PC-9 (cell line): Measurements from ENCODE around the gene DRAXIN. TPM values are rescaled to one million over a fixed set of nuclear protein-coding genes. Genes with fewer than 3 reads are reported as not detected.

Source experiments
- BruUV-seq: library from RNA; stranded (reverse); fragments of 400-500 nt; replicated peaks from 2 replicates; lab custom pipeline; 2021; lab: Mats Ljungman, UMichigan
- CTCF ChIA-PET: fragments of 300-600 bp; sonication (Branson Sonifier 250); formaldehyde crosslinking; loops from one replicate; lab custom pipeline; 2022; ENCODE audit warnings: antibody characterized with exemption; lab: Charles Lee
- POLR2A ChIA-PET: fragments of 300-600 bp; sonication (Branson Sonifier 250); formaldehyde crosslinking; loops from one replicate; lab custom pipeline; 2022; ENCODE audit warnings: antibody characterized with exemption; ENCODE audit not compliant: unreplicated experiment; lab: Charles Lee
- DNase-seq, 2 experiments: peaks; one replicate each; pipeline versions ENCODE4 v3.0.0 to v3.0.0-alpha.2; 2015 to 2022; ENCODE audit warnings: mixed read lengths in 1 of 2
- H2AFZ ChIP-seq: fragments of 200-600 bp; sonication (generic); 2 replicates; pipeline ENCODE4 v1.8.1; 2017; ENCODE audit warnings: antibody characterized with exemption
- H3F3A ChIP-seq: fragments of 200-600 bp; sonication (generic); 2 replicates; pipeline ENCODE4 v1.8.1; 2017; ENCODE audit warnings: antibody characterized with exemption, mild to moderate bottlenecking, low read depth; ENCODE audit not compliant: insufficient read depth
- H3K27ac ChIP-seq: fragments of 200-600 bp; sonication (generic); 2 replicates; pipeline ENCODE4 v1.6.1; 2016; ENCODE audit warnings: mixed run types
- H3K27me3 ChIP-seq: fragments of 200-600 bp; sonication (generic); 2 replicates; pipeline ENCODE4 v1.6.1; 2016; ENCODE audit warnings: low read depth, mixed run types; ENCODE audit not compliant: insufficient read depth
- H3K36me3 ChIP-seq: fragments of 200-600 bp; sonication (generic); 2 replicates; pipeline ENCODE4 v1.6.1; 2016; ENCODE audit warnings: low read depth, mixed run types
- H3K4me1 ChIP-seq: fragments of 200-600 bp; sonication (generic); replicated peaks from 2 replicates; pipeline ENCODE4 v1.6.1; 2016; ENCODE audit warnings: mixed run types; ENCODE audit not compliant: insufficient read depth
- H3K4me2 ChIP-seq: fragments of 200-600 bp; sonication (generic); 2 replicates; pipeline ENCODE4 v1.6.1; 2017; ENCODE audit warnings: mixed run types
- H3K4me3 ChIP-seq: fragments of 200-600 bp; sonication (generic); 2 replicates; pipeline ENCODE4 v1.6.1; 2016; ENCODE audit warnings: mixed run types
- H3K79me2 ChIP-seq: fragments of 200-600 bp; sonication (generic); 2 replicates; pipeline ENCODE4 v1.6.1; 2017; ENCODE audit warnings: low read depth, mixed run types
- H3K9me2 ChIP-seq: fragments of 200-600 bp; sonication (generic); 2 replicates; pipeline ENCODE4 v1.8.1; 2017; ENCODE audit warnings: mild to moderate bottlenecking; ENCODE audit not compliant: insufficient read depth
- H3K9me3 ChIP-seq: fragments of 200-600 bp; sonication (generic); 2 replicates; pipeline ENCODE4 v1.8.1; 2016; ENCODE audit warnings: low read depth; ENCODE audit not compliant: insufficient read depth
- H4K20me1 ChIP-seq: fragments of 200-600 bp; sonication (generic); 2 replicates; pipeline ENCODE4 v1.8.1; 2017; ENCODE audit not compliant: insufficient read depth
- CTCF ChIP-seq: fragments of 200-600 bp; sonication (generic); conservative IDR thresholded peaks from 2 replicates; pipeline ENCODE4 v1.6.1; 2017; ENCODE audit warnings: mixed run types, antibody characterized with exemption, mild to moderate bottlenecking, moderate library complexity
- EZH2 ChIP-seq: fragments of 200-600 bp; sonication (generic); IDR thresholded peaks from 2 replicates; pipeline ENCODE4 v1.8.0; 2017; ENCODE audit warnings: antibody characterized with exemption, low read depth
- intact Hi-C: fragments of 100-400 bp; cut with micrococcal nuclease; formaldehyde crosslinking; loops from one replicate; pipeline ENCODE4 v1.10.0; 2022; ENCODE audit not compliant: unreplicated experiment
- total RNA-seq: library from RNA; stranded (reverse); gene quantifications from 2 replicates; pipeline ENCODE4 v1.2.3, GENCODE V29; 2021

The DRAXIN gene
- total RNA-seq, 1 experiment from 2014 or later: not detected

- Histone ChIP-seq H3K9me3 (no peaks in the 10 kb centered on the region), H3K4me1 (no peaks in the 10 kb centered on the region; the same call in 1 of the 2 replicates), H3K79me2 (no peaks in the 10 kb centered on the region), H3K9me2 (no peaks in the 10 kb centered on the region), H3K4me3 (peak within 1 kb of the TSS; percentile 61), H3K27ac (peak within 1 kb of the TSS; percentile 60), H4K20me1 (no peaks in the 10 kb centered on the region), H3K4me2 (peak within 1 kb of the TSS; percentile 77), H3K27me3 (no peaks in the 10 kb centered on the region), H3K36me3 (no peaks in the 10 kb centered on the region), H2AFZ (peak within 1 kb of the TSS; percentile 69; the same call in 1 of the 2 replicates), H3F3A (peaks cover 14% of the 10 kb centered on the region; the same call in 1 of the 2 replicates)
- POLR2A ChIA-PET: interaction anchor here (0.5 to 0.6 kb wide), 2 partner anchors 138 to 254 kb away, joined by 3 read pairs; no protein-coding TSS in a partner anchor
- CTCF ChIA-PET: interaction anchor here (0.7 to 1.9 kb wide), 2 partner anchors 10 to 71 kb away, joined by 3 to 16 read pairs; partner anchors contain the start of gene FBXO6
- DNase-seq: peak in 1 of 2 experiments; percentile 69
- BruUV-seq: no TSS peak
- intact Hi-C loops: no loop called here
- no peak for TF ChIP-seq CTCF
- TF ChIP-seq EZH2: no peak
Observed at GRCh38 chr1:11654137-11654938, 37.2 kb upstream of the DRAXIN start, which contains the start of the genes FBXO2 and FBXO44. TSS of gene FBXO2 (minus strand) at chr1:11654429. CDS start at chr1:11654340, 89 bp downstream. TSS of gene FBXO44 (plus strand) at chr1:11654877. CDS start at chr1:11655836, 959 bp downstream.

GRCh38 chr1:11654939-11655808 is 36.3 kb upstream of the DRAXIN start:
- Histone ChIP-seq H3K4me2 (peak overlapping the region; percentile 72), H3F3A (peaks cover 14% of the 10 kb centered on the region; the same call in 1 of the 2 replicates), H3K4me3 (peak overlapping the region; percentile 49), H3K9me2 (no peaks in the 10 kb centered on the region), H3K27ac (no peak overlapping the region), H2AFZ (no peak overlapping the region), H3K36me3 (no peaks in the 10 kb centered on the region), H3K79me2 (no peaks in the 10 kb centered on the region), H3K4me1 (no peaks in the 10 kb centered on the region; the same call in 1 of the 2 replicates), H3K9me3 (no peaks in the 10 kb centered on the region), H3K27me3 (no peaks in the 10 kb centered on the region), H4K20me1 (no peaks in the 10 kb centered on the region)
- CTCF ChIA-PET: interaction anchor here (0.6 kb wide), 1 partner anchor 55 kb away, joined by 5 read pairs; no protein-coding TSS in a partner anchor
- DNase-seq: no peak
- intact Hi-C loops: no loop called here
- TF ChIP-seq CTCF (no peak), EZH2 (no peak)
- POLR2A ChIA-PET: interaction anchor here (0.6 kb wide), 1 partner anchor 138 kb away, joined by 3 read pairs; no protein-coding TSS in a partner anchor
- BruUV-seq: no TSS peak

GRCh38 chr1:11657654-11658053 is 33.9 kb upstream of the DRAXIN start:
- H3K27me3 ChIP-seq: no peaks in the 10 kb centered on the region
- TF ChIP-seq CTCF (no peak), EZH2 (no peak)

More at GRCh38 chr1:11657654-11658053, 33.9 kb upstream of the DRAXIN start:
- Histone ChIP-seq H3K4me2 (no peak overlapping the region), H3K27ac (no peak overlapping the region), H3K4me3 (no peak overlapping the region), H3K4me1 (no peaks in the 10 kb centered on the region; the same call in 1 of the 2 replicates), H3K79me2 (no peaks in the 10 kb centered on the region), H4K20me1 (no peaks in the 10 kb centered on the region), H3K9me3 (no peaks in the 10 kb centered on the region), H2AFZ (no peak overlapping the region), H3K9me2 (no peaks in the 10 kb centered on the region), H3K36me3 (no peaks in the 10 kb centered on the region), H3F3A (peaks cover 11% of the 10 kb centered on the region; the same call in 1 of the 2 replicates)
- BruUV-seq: no TSS peak
- intact Hi-C loops: no loop called here
- no peak for DNase-seq
- ChIA-PET CTCF (no interaction called here), POLR2A (no interaction called here)
